Esophagus (tissue), 2 donors: ENCODE results near the gene AUH. TPM values are rescaled to one million over a fixed set of nuclear protein-coding genes. Genes with fewer than 3 reads are reported as not detected.
A peak's percentile ranks its signal among the peaks of the same experiment; 100 is the strongest.

Experiments used
- H3K27ac ChIP-seq, 2 donors: one replicate each; pipeline ENCODE4 v1.5.1; 2013; ENCODE audit warnings: low read depth in 2 of 2, mild to moderate bottlenecking in 2 of 2, inconsistent platforms in 1 of 2, low read length in 1 of 2, moderate library complexity in 1 of 2
- H3K27me3 ChIP-seq, 2 donors: one replicate each; pipeline ENCODE4 v1.6.1; 2013; ENCODE audit warnings: low read length in 2 of 2, control low read depth in 1 of 2, mild to moderate bottlenecking in 1 of 2; ENCODE audit not compliant: insufficient read depth in 2 of 2, control insufficient read depth in 1 of 2
- H3K36me3 ChIP-seq, 2 donors: one replicate each; pipeline ENCODE4 v1.6.1; 2013; ENCODE audit warnings: low read length in 1 of 2; ENCODE audit not compliant: control insufficient read depth in 2 of 2, insufficient read depth in 2 of 2
- H3K4me1 ChIP-seq, 2 donors: one replicate each; pipeline ENCODE4 v1.6.1; 2013; ENCODE audit warnings: low read length in 1 of 2; ENCODE audit not compliant: control insufficient read depth in 2 of 2, insufficient read depth in 2 of 2
- H3K4me3 ChIP-seq, 2 donors: one replicate each; pipeline ENCODE4 v1.5.1; 2013; ENCODE audit warnings: low read length in 2 of 2, mild to moderate bottlenecking in 2 of 2, low read depth in 1 of 2, moderate library complexity in 1 of 2
- H3K9me3 ChIP-seq, 2 donors: one replicate each; pipeline ENCODE4 v1.6.1; 2013; ENCODE audit warnings: mild to moderate bottlenecking in 2 of 2, low read depth in 1 of 2, low read length in 1 of 2, moderate library complexity in 1 of 2; ENCODE audit not compliant: control insufficient read depth in 2 of 2, insufficient read depth in 1 of 2
- WGBS, 2 donors: extraction: QIAGEN DNeasy Blood & Tissue Kit; methylation state at CpG; one replicate each; pipeline ENCODE4 v1.1.7; 2013; 5-methylcytosine and 5-hydroxymethylcytosine counted together
- polyA plus RNA-seq, 2 donors: library from polyadenylated mRNA; stranded (reverse); fragments of 200-250 nt; gene quantifications; one replicate each; pipeline ENCODE4 v1.2.3, GENCODE V29; 2013
- donor health status: healthy with polysubstance abuse.
- donor health status: Bipolar disorder and iron deficiency.

The AUH gene
- polyA plus RNA-seq, 2 donors, result 7.2 to 11.5 TPM

DNA sequence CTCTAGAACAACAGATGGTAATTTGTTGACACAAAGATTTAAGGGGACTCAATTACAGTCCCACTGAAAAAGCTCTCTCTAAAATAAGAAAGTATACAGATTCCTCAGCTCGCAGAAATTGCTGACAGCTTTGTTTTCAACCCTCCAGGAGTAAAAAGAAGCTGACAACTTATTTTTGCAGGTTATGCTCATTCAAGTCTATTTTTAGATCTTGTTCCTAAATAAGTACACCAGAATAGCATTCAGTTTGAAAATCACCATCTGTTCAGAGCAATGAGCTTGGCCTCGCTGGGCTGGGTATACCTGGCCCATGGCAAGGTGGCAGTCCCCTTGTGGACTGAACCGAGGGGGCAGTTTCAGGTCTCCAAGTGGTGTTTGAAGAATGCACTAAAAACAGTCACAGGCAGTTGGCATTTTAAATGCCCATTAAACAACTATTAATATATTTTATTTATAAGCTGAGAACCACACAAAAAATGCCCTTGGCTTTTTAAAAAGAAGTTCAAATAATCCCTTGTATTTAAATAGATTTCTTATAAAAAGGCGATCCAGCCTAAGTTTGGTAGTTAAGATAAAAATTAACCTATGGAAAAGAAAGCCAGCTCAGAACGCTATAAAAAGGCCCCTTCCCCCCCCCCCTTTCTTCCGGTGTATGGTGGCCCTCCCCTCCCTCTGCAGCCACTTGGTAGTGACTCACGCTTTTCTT, 169.2 kb downstream of the AUH start:
- peaks cover 0 to 17% of the 10 kb centered on the region in 2 donors for H3K4me1 ChIP-seq
- WGBS, 2 donors, result 25 to 29% methylated on average over 7 of the region's 7 CpGs
- peaks cover 0 to 4% of the 10 kb centered on the region in 2 donors for H3K9me3 ChIP-seq
- no peaks in the 10 kb centered on the region for H3K27me3 ChIP-seq
- peak overlapping the region; percentile 94 to 99 for H3K27ac ChIP-seq
- H3K36me3 ChIP-seq, result no peaks in the 10 kb centered on the region
- H3K4me3 ChIP-seq, result peak overlapping the region in 1 of 2 donors; percentile 33

DNA sequence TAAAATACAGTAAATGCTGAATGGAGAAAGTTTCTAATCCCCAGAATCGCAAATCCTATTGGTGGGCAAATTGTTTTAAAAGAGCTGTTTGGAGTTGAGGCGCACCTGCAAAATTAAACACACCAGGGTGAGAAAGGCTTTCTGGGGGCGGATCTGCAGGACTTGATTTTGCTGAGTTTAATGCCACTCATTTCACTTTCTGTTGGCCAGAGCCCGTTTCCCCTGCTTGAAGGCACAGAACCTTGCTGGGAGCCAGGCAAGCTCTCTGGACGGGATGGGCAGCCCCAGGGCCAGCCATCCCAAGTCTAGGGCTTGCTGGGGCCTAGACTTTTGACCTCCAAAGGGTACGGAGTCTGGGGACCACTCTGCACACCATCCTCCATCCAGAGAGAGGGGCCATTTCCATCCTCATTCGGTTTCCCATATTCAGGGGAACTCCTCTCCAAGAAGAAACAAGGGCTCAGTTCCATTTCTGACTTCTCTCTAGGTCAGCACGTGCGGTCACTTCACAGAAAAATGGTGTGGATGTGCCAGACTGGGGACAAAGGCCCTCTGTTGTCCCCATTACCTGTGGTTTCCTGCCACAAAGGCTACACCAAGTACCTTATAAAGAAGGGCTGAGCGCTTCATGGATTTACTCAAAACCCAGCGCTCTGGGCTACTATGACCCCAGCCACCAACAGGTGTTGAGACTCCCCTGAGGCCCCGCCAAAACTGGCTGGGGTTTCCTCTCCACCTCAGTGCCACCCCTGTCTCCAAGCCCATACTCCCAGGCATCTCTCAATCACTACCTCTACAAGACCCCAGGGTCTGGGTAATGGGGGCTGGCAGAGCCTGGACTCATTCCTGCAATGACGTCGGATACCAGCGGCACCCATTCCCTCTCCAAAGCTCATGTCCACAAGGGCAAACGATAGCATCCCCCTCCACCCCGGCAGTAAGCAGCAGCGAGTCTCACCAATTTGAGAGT, 170.0 kb downstream of the AUH start:
- 82 to 90% methylated on average over 18 of the region's 18 CpGs for WGBS, 2 donors
- no peak overlapping the region for H3K4me3 ChIP-seq
- no peaks in the 10 kb centered on the region for H3K27me3 ChIP-seq
- H3K9me3 ChIP-seq, result peaks cover 0 to 4% of the 10 kb centered on the region in 2 donors
- H3K4me1 ChIP-seq, result peaks cover 0 to 20% of the 10 kb centered on the region in 2 donors
- H3K36me3 ChIP-seq, result no peaks in the 10 kb centered on the region
- peak overlapping the region; percentile 51 to 79 for H3K27ac ChIP-seq

DNA sequence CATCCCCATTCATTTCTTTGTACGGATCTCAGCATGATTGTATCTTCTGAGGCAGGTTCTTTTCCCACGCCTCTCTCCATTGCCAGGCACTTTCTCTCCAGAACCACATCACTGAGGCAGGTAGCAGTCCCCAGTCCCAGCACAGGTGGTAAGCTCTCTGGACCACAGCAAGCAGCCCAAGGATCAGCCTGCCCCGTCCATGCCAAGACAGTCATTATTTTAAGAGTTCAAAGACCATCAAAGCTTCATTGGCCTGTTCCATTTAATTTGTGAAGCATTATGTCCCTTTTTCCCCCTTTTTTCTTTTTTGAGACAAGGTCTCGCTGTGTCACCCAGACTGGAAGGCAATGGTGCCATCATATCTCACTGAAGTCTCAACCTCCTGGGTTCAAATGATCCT, 171.7 kb downstream of the AUH start:
- H3K4me1 ChIP-seq, result peaks cover 0 to 13% of the 10 kb centered on the region in 2 donors
- no peaks in the 10 kb centered on the region for H3K36me3 ChIP-seq
- no peak overlapping the region for H3K4me3 ChIP-seq
- WGBS, 2 donors, result 96 to 97% methylated on average over 4 of the region's 4 CpGs
- H3K27me3 ChIP-seq, result no peaks in the 10 kb centered on the region
- H3K27ac ChIP-seq, result no peak overlapping the region
- H3K9me3 ChIP-seq, result peaks cover 0 to 4% of the 10 kb centered on the region in 2 donors

DNA sequence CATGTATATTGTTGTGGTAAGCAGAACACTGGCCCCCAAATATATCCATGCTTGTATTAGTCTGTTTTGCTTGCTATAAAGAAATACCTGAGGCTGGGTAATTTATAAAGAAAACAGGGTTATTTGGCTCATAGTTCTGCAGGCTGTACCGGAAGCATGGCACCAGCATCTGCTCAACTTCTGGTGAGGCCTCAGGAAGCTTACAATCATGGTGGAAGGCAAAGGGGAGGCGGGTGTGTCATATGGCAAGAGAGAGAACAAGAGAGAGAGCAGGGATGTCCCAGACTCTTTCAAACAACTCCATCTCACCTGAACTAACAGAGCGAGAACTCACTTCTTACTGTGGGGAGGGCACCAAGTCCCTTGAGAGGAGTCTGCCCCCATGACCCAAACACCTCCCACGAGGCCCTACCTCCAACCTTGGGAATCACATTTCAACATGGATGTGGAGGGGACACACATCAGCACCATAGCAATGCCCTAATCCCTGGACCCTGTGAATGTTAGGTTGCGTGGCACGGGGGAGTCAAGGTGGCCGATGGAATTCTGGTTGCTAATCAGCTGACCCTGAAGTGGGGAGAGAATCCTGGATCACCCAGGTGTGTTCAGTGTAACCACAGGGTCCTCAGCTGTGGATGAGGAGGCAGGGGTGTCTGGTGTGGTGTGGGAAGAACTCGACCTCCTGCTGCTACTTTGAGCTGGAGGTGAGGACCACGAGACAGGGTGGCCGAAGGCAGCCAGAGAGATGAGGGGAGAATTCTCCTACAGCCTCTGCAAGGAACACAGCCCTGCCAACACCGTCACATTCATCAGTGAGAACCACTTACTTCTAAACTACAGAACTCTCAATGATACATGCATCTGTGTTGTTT, 172.8 kb downstream of the AUH start:
- 94% methylated on average over 11 of the region's 11 CpGs for WGBS, 2 donors
- peaks cover 0 to 4% of the 10 kb centered on the region in 2 donors for H3K9me3 ChIP-seq
- no peak overlapping the region for H3K27ac ChIP-seq
- H3K4me3 ChIP-seq, result no peak overlapping the region
- H3K27me3 ChIP-seq, result no peaks in the 10 kb centered on the region
- H3K36me3 ChIP-seq, result no peaks in the 10 kb centered on the region
- peaks cover 0 to 9% of the 10 kb centered on the region in 2 donors for H3K4me1 ChIP-seq

DNA sequence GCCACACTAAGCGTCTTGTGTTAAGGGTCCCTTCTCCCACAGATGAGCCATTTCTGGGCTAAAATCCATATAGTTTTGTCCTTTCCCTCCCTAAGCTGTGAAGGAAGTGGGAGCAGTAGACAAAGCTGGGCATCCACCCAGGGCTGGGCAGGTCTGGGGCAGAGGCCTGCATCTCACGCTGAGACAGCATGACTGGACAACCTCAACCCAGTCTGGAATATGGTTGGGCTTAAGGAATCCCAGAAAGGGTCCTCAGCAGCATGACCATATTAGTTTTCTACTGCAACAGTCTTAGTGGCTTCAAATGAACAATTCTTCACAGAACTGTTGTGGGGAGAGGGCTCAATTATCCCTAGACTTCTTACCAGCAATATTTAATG, 173.8 kb downstream of the AUH start:
- Histone ChIP-seq H3K27ac (no peak overlapping the region), H3K9me3 (peaks cover 0 to 4% of the 10 kb centered on the region in 2 donors), H3K4me3 (no peak overlapping the region), H3K27me3 (no peaks in the 10 kb centered on the region), H3K36me3 (no peaks in the 10 kb centered on the region), H3K4me1 (peaks cover 0 to 6% of the 10 kb centered on the region in 2 donors)
- WGBS, 2 donors, result 74% methylated on average over 2 of the region's 2 CpGs

DNA sequence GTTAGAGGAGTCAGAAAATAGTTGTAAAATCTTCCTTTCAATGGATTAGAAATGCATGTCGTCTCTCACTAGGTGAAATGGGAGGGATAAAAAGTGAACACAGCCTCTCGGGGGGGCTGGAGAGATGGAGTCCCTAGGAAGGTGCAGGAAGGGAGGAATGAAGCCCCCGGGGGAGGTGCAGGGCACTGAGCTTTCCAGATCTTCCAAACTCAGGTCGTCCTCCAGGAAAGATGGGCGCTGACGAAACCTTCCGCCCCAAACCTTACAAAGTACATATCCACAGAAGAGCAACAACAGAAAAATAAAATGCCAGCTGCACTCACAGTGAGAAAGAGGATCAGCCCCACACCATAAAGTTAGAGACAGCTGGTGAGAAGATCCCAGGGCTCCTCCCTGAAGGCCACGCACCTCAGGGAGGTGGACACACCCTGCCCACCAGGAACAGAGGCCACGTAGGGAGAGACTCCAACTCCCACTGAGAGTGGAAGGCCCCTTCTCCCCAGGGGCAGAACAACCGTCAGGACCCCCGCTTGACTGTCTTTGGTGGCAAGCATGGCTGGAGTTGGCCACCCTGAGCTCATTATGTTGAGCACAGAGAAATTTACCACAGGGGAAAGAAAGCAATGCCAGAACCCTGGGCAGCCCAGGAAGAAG, 174.3 kb downstream of the AUH start:
- no peaks in the 10 kb centered on the region for H3K36me3 ChIP-seq
- no peak overlapping the region for H3K4me3 ChIP-seq
- H3K9me3 ChIP-seq, result peaks cover 0 to 4% of the 10 kb centered on the region in 2 donors
- H3K27ac ChIP-seq, result no peak overlapping the region
- peaks cover 0 to 6% of the 10 kb centered on the region in 2 donors for H3K4me1 ChIP-seq
- WGBS, 2 donors, result 94 to 95% methylated on average over 11 of the region's 11 CpGs
- no peaks in the 10 kb centered on the region for H3K27me3 ChIP-seq

DNA sequence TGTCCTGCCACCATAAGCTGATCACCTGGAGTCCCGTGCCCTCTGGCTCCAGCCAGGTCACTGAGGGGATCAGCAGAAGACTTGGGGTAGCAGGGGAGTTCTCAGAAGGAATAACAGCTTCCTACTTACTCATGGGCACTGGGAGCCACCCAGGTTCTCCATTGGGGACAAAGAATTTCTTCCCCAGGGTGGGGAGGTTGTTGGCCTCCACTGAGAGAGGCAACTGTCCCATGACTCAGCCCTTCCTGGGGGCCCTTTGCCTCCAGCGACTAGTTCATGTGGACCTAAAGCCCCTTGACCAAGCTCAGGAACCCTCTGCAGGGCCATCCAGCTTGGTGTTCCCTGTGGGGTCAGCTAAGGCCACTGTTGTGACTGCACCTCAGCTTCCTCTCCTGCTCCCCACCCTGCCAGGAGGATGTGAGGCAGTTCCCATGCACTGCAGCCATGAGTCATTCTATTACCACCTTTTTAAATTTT, 175.0 kb downstream of the AUH start:
- no peak overlapping the region for H3K4me3 ChIP-seq
- peaks cover 0 to 8% of the 10 kb centered on the region in 2 donors for H3K4me1 ChIP-seq
- peaks cover 0 to 4% of the 10 kb centered on the region in 2 donors for H3K9me3 ChIP-seq
- 82 to 90% methylated on average over 2 of the region's 2 CpGs for WGBS, 2 donors
- no peak overlapping the region for H3K27ac ChIP-seq
- H3K36me3 ChIP-seq, result no peaks in the 10 kb centered on the region
- no peaks in the 10 kb centered on the region for H3K27me3 ChIP-seq

DNA sequence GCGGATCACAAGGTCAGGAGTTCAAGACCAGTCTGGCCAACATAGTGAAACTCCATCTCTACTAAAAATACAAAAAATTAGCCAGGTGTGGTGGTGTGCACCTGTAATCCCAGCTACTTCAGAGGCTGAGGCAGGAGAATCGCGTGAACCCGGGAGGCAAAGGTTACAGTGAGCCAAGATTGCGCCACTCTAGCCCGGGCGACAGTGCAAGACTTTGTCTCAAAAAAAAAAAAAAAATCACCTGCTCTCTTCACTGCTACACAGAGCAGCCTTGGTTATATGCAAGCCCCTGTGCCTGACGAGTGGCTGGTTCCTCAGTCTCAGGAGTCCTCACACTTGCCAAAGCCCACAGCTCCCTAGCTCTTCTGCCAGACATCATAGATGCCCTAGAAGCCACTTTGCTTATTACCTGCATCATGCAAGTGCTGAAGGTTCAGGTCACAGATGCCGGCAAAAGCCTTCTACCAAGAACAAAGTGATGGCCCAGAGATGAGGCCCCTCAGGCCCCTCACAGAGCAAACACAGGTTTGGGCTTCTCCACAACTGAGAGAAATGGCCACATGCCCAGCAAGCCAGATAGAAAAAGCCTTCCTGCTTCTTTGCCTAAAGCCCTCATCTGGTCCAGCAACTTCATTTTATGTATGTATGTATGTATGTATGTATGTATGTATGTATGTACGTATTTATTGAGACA, 176.4 kb downstream of the AUH start:
- 86 to 93% methylated on average over 10 of the region's 10 CpGs for WGBS, 2 donors
- H3K27me3 ChIP-seq, result no peaks in the 10 kb centered on the region

More for the DNA sequence above, 176.4 kb downstream of the AUH start:
- Histone ChIP-seq H3K36me3 (no peaks in the 10 kb centered on the region), H3K4me3 (no peak overlapping the region), H3K4me1 (peaks cover 5 to 9% of the 10 kb centered on the region in 2 donors), H3K27ac (no peak overlapping the region), H3K9me3 (peaks cover 0 to 4% of the 10 kb centered on the region in 2 donors)
